ENCODE measurements around the gene SYT6.

The SYT6 gene

GRCh38 chr1:114116086-114116485 is 37.6 kb downstream of the SYT6 start:
- DNase-seq: no peak

- peak; percentile 21 for DNase-seq
These were observed 39.2 kb downstream of the SYT6 start for GRCh38 chr1:114114185-114115094.

GRCh38 chr1:114113411-114114184 is 40.1 kb downstream of the SYT6 start:
- peak; percentile 83 for DNase-seq

- DNase-seq: no peak
These were observed 40.9 kb downstream of the SYT6 start for GRCh38 chr1:114112775-114113174.

GRCh38 chr1:114111731-114112641 is 41.7 kb downstream of the SYT6 start:
- DNase-seq: no peak

- DNase-seq: no peak
These were observed 43.7 kb downstream of the SYT6 start for GRCh38 chr1:114109981-114110380.

- no peak for DNase-seq
These were observed 44.9 kb downstream of the SYT6 start for GRCh38 chr1:114108751-114109255.

GRCh38 chr1:114107474-114108435 is 45.9 kb downstream of the SYT6 start:
- DNase-seq: peak; percentile 62

- no peak for DNase-seq
These were observed 48.2 kb downstream of the SYT6 start for GRCh38 chr1:114105421-114105979.

- no peak for DNase-seq
These were observed 48.7 kb downstream of the SYT6 start for GRCh38 chr1:114104949-114105348.

GRCh38 chr1:114103992-114104391 is 49.7 kb downstream of the SYT6 start:
- no peak for DNase-seq

- DNase-seq: peak; percentile 8
These were observed 51.5 kb downstream of the SYT6 start for GRCh38 chr1:114102136-114102535.

- no peak for DNase-seq
These were observed 53.5 kb downstream of the SYT6 start for GRCh38 chr1:114100148-114100547.

GRCh38 chr1:114099268-114099667 is 54.4 kb downstream of the SYT6 start:
- no peak for DNase-seq

- no peak for DNase-seq
These were observed 56.6 kb downstream of the SYT6 start for GRCh38 chr1:114097109-114097508.

- DNase-seq: no peak
These were observed 59.0 kb downstream of the SYT6 start for GRCh38 chr1:114094675-114095074.

GRCh38 chr1:114094363-114094634 is 59.4 kb downstream of the SYT6 start:
- no peak for DNase-seq

- no peak for DNase-seq
These were observed 59.9 kb downstream of the SYT6 start for GRCh38 chr1:114093624-114094362.

GRCh38 chr1:114092186-114093062 is 61.2 kb downstream of the SYT6 start:
- DNase-seq: peak; percentile 59

- no peak for DNase-seq
These were observed 62.0 kb downstream of the SYT6 start for GRCh38 chr1:114091711-114092110.
